GM12872 (cell line): ENCODE results near the gene SERPINE2.

Experiments
- CTCF ChIP-seq: IDR thresholded peaks from 3 replicates; pipeline ENCODE4 v1.5.1; 2011; ENCODE audit warnings: low read depth, mild to moderate bottlenecking, low read length, moderate library complexity; ENCODE audit not compliant: insufficient read depth

Gene SERPINE2

GRCh38 chr2:224077773-224078507 is 38.9 kb upstream of the SERPINE2 start:
- TF ChIP-seq CTCF: no peak

- TF ChIP-seq CTCF: no peak
Measured at GRCh38 chr2:224075588-224075987, 36.5 kb upstream of the SERPINE2 start.

GRCh38 chr2:224073676-224074075 is 34.6 kb upstream of the SERPINE2 start:
- TF ChIP-seq CTCF: no peak

GRCh38 chr2:224072541-224073188 is 33.6 kb upstream of the SERPINE2 start:
- no peak for TF ChIP-seq CTCF

- no peak for TF ChIP-seq CTCF
Measured at GRCh38 chr2:224069172-224069571, 30.1 kb upstream of the SERPINE2 start.

- TF ChIP-seq CTCF: no peak
Measured at GRCh38 chr2:224063298-224063648, 24.2 kb upstream of the SERPINE2 start.

GRCh38 chr2:224062481-224063297 is 23.6 kb upstream of the SERPINE2 start:
- TF ChIP-seq CTCF: 0 out of 3 replicates have a peak, but pooled peaks have one; percentile 19
